ENCODE measurements around the gene CLRN2.
"Not testable (repeated sequence)": the region's sequence is repeated elsewhere in the genome, so short reads cannot be mapped to it uniquely, and the experiment has no call there.

Gene CLRN2

GRCh38 chr4:17504081-17504480 is 10.9 kb upstream of the CLRN2 start:
- DNase-seq (ENCODE audit: low read depth in 2 of 2), result no peak

- DNase-seq (ENCODE audit: low read depth in 2 of 2), result no peak
These were observed 4.4 kb upstream of the CLRN2 start for GRCh38 chr4:17510582-17510981.

GRCh38 chr4:17511051-17511450 is 3.9 kb upstream of the CLRN2 start:
- DNase-seq (ENCODE audit: low read depth in 2 of 2), result no peak

- DNase-seq (ENCODE audit: low read depth in 2 of 2), result peak; percentile 34 to 49
These were observed 3.4 kb upstream of the CLRN2 start for GRCh38 chr4:17511509-17511949.

GRCh38 chr4:17511950-17512795 is 2.8 kb upstream of the CLRN2 start, which contains the start of gene QDPR:
QDPR (minus strand) TSS chr4:17512090; CDS start chr4:17512054, 36 bp downstream.
- DNase-seq (ENCODE audit: low read depth in 2 of 2), result peak; percentile 76 to 79

GRCh38 chr4:17512973-17513665 is 1.8 kb upstream of the CLRN2 start:
- no peak for DNase-seq (ENCODE audit: low read depth in 2 of 2)

GRCh38 chr4:17515445-17516407 is 761 bp downstream of the CLRN2 start:
- no peak for DNase-seq (ENCODE audit: low read depth in 2 of 2)

- no peak for DNase-seq (ENCODE audit: low read depth in 2 of 2)
These were observed 2.0 kb downstream of the CLRN2 start for GRCh38 chr4:17516980-17517379.

GRCh38 chr4:17517664-17518063 is 2.7 kb downstream of the CLRN2 start:
- DNase-seq (ENCODE audit: low read depth in 2 of 2), result no peak

- no peak for DNase-seq (ENCODE audit: low read depth in 2 of 2)
These were observed 6.6 kb downstream of the CLRN2 start for GRCh38 chr4:17521595-17521994.

- DNase-seq (ENCODE audit: low read depth in 2 of 2), result no peak
These were observed 8.7 kb downstream of the CLRN2 start for GRCh38 chr4:17523662-17524061.

- no peak for DNase-seq (ENCODE audit: low read depth in 2 of 2)
These were observed 11.9 kb downstream of the CLRN2 start for GRCh38 chr4:17526695-17527477.

- DNase-seq (ENCODE audit: low read depth in 2 of 2), result no peak
These were observed 13.7 kb downstream of the CLRN2 start for GRCh38 chr4:17528551-17529165.

- DNase-seq (ENCODE audit: low read depth in 2 of 2), result no peak
These were observed 16.7 kb downstream of the CLRN2 start for GRCh38 chr4:17531538-17532285.

- DNase-seq (ENCODE audit: low read depth in 2 of 2), result no peak
These were observed 19.7 kb downstream of the CLRN2 start for GRCh38 chr4:17534705-17535104.

- no peak for DNase-seq (ENCODE audit: low read depth in 2 of 2)
These were observed 20.3 kb downstream of the CLRN2 start for GRCh38 chr4:17535242-17535641.

- no peak for DNase-seq (ENCODE audit: low read depth in 2 of 2)
These were observed 20.9 kb downstream of the CLRN2 start for GRCh38 chr4:17535906-17536305.

GRCh38 chr4:17537060-17537459 is 22.1 kb downstream of the CLRN2 start:
- DNase-seq (ENCODE audit: low read depth in 2 of 2), result not testable (repeated sequence)

- no peak for DNase-seq (ENCODE audit: low read depth in 2 of 2)
These were observed 29.2 kb downstream of the CLRN2 start for GRCh38 chr4:17544205-17544604.

- DNase-seq (ENCODE audit: low read depth in 2 of 2), result no peak
These were observed 29.9 kb downstream of the CLRN2 start for GRCh38 chr4:17544831-17545234.

Data from stimulated activated CD8-positive, alpha-beta memory T cell treated with anti-CD3 and anti-CD28 coated beads, Interleukin-15, amount 100 ng/mL, for 48 hours (primary cell).